ENCODE results near the gene DHRS13.
A peak's percentile ranks its signal among the peaks of the same experiment; 100 is the strongest.

- no peak for TF ChIP-seq CTCF (IDR thresholded peaks at IDR 0.05 in 2 of 3, conservative IDR thresholded peaks at IDR 0.05 in 1 of 3; ENCODE audit: control insufficient read depth in 2 of 3, extremely low read depth in 1 of 3, insufficient read depth in 1 of 3, low read depth in 3 of 3, low read length in 3 of 3)
- peak in 1 of 2 experiments; percentile 20; a peak in 1 of 4 replicates for TF ChIP-seq EP300 (IDR thresholded peaks at IDR 0.05; ENCODE audit: borderline replicate concordance in 1 of 2, control insufficient read depth in 1 of 2, low read depth in 2 of 2, low read length in 2 of 2)
- no peak for TF ChIP-seq MTA3 (IDR thresholded peaks at IDR 0.05; ENCODE audit: borderline replicate concordance, low read length)
- no peak for TF ChIP-seq BCL11A (IDR thresholded peaks at IDR 0.05; ENCODE audit: low read depth, low read length)
- no peak for TF ChIP-seq ZBTB4 (CRISPR knock-in tag; IDR thresholded peaks at IDR 0.05)
- TF ChIP-seq POLR2AphosphoS5 (IDR thresholded peaks at IDR 0.05; ENCODE audit: low read length) = peak; percentile 73
- peak; percentile 61; the same call in 1 of the 2 replicates for TF ChIP-seq MAX (IDR thresholded peaks at IDR 0.05; ENCODE audit: low read depth, low read length)
- TF ChIP-seq SIN3A (IDR thresholded peaks at IDR 0.05; ENCODE audit: low read depth, low read length) = peak; percentile 49; the same call in 1 of the 2 replicates
- no peak for TF ChIP-seq FOXM1 (IDR thresholded peaks at IDR 0.05; ENCODE audit: low read depth, low read length)
- TF ChIP-seq HDAC6 (IDR thresholded peaks at IDR 0.05; ENCODE audit: unreplicated experiment) = no peak
- TF ChIP-seq POLR2A (IDR thresholded peaks at IDR 0.05; ENCODE audit: low read depth, low read length) = peak; percentile 76
Measured at GRCh38 chr17:28951428-28951990, 48.6 kb upstream of the DHRS13 start, which contains the start of gene PHF12.

Measured in GM12878 (cell line).